HTERT RPE-1 (cell line): ENCODE results near the gene RFPL4AL1.

Source experiments
- in situ Hi-C: fragments of 300-500 bp; cut with MboI; formaldehyde crosslinking; loops from 4 replicates; pipeline ENCODE4 v1.14.3; 2020; ENCODE audit warnings: low sequenced_read_pairs

RFPL4AL1 gene

DNA sequence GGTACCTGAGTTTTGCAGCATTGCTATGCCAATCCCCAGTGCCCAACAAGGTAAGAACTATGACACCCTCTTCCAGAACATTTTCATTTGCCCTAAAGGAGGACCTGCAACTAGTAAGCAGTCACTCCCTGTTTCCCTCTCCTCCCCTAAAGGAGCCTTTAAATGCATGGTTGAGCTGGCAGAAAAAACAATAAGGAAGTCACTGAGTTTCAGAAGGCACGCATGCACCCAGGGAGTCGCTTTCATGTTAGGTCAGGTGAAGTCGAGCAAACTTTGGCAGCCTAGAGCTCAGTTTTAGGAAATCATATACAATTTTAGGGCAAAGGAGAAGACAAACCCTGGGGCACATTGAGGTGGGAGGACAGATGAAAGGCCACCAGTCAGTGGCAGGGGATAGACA, 51.1 kb downstream of the RFPL4AL1 start:
- in situ Hi-C loops = no loop called here
